Measurements from ENCODE around the gene POP7.
"Not testable (repeated sequence)": the region's sequence is repeated elsewhere in the genome, so short reads cannot be mapped to it uniquely, and the experiment has no call there.

The POP7 gene

DNA sequence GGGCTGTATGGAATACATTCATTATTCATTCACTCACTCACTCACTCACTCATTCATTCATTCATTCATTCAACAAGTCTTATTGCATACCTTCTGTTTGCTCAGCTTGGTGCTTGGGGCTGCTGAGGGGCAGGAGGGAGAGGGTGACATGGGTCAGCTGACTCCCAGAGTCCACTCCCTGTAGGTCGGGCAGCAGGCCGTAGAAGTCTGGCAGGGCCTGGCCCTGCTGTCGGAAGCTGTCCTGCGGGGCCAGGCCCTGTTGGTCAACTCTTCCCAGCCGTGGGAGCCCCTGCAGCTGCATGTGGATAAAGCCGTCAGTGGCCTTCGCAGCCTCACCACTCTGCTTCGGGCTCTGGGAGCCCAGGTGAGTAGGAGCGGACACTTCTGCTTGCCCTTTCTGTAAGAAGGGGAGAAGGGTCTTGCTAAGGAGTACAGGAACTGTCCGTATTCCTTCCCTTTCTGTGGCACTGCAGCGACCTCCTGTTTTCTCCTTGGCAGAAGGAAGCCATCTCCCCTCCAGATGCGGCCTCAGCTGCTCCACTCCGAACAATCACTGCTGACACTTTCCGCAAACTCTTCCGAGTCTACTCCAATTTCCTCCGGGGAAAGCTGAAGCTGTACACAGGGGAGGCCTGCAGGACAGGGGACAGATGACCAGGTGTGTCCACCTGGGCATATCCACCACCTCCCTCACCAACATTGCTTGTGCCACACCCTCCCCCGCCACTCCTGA, 16.7 kb downstream of the POP7 start:
- Histone ChIP-seq H3K4me3 (no peak overlapping the region), H3K27me3 (peaks cover 27 to 50% (median 44%) of the 10 kb centered on the region in 11 experiments)
- no peak for TF ChIP-seq Cebpa-rat (IDR thresholded peaks at IDR 0.05)

DNA sequence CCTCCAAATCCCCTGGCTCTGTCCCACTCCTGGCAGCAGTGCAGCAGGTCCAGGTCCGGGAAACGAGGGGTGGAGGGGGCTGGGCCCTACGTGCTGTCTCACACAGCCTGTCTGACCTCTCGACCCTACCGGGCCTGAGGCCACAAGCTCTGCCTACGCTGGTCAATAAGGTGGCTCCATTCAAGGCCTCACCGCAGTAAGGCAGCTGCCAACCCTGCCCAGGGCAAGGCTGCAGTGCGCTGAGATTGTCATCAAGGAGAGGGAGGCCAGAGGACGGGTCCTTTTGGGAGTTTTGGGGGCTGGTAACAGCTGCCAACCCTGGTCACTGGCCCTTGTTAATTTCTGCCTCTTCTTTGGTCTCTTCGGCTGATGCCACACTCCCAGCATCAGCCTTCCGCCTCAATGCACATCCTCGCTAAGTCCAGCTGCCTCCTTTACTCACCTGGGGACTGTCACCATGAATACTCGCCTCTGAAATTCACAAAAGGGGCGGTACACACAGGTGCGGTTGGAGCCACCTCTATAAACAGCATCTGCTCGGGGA, 17.9 kb downstream of the POP7 start:
- peaks cover 0 to 21% (median 11%) of the 10 kb centered on the region in 10 experiments; a peak in 13 of 20 replicates for H3K4me1 ChIP-seq

More for the DNA sequence above, 16.7 kb downstream of the POP7 start:
- H3K27ac ChIP-seq = no peak overlapping the region
- peaks cover 0 to 8% (median 0%) of the 10 kb centered on the region in 11 experiments; a peak in 2 of 22 replicates for H4K20me1 ChIP-seq
- H3K4me2 ChIP-seq = no peak overlapping the region
- H3K9ac ChIP-seq = no peak overlapping the region
- H3K36me3 ChIP-seq = no peaks in the 10 kb centered on the region
- H3K9me3 ChIP-seq (replicated peaks in 1 of 11) = peaks cover 0 to 14% (median 8%) of the 10 kb centered on the region in 11 experiments; a peak in 14 of 22 replicates
- peaks cover 0 to 21% (median 11%) of the 10 kb centered on the region in 10 experiments; a peak in 13 of 20 replicates for H3K4me1 ChIP-seq

DNA sequence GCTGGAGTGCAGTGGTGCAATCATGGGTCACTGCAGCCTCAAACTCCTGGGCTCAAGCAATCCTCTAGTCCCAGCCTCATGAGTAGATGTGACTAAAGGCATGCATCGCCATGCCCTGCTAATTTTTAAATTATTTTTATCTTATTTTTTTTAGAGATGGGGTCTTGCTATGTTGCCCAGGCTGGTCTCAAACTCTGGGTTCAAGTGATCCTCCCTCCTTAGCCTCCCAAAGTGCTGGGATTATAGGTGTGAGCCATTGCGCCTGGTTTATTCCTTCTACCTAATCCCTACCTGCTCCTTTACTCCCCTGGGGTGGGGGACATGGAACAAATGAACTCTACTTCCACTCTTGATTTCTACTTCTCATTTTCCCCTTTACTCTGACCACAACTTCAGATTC, 18.4 kb downstream of the POP7 start:
- not testable (repeated sequence) for H4K20me1 ChIP-seq; H3K27ac ChIP-seq; H3K4me3 ChIP-seq; H3K36me3 ChIP-seq; H3K9me3 ChIP-seq (replicated peaks in 1 of 11)
- peak overlapping the region in 4 of 11 experiments; percentile 24 to 77 (median 66); a peak in 1 of 22 replicates for H3K4me2 ChIP-seq
- H3K27me3 ChIP-seq = peaks cover 27 to 47% (median 39%) of the 10 kb centered on the region in 11 experiments
- H3K4me1 ChIP-seq = peaks cover 0 to 21% (median 11%) of the 10 kb centered on the region in 10 experiments; a peak in 13 of 20 replicates
- 0 out of 22 replicates have a peak overlapping the region, but pooled peaks of 1 of the 11 experiments have one; percentile 31 for H3K9ac ChIP-seq

More for the DNA sequence above, 17.9 kb downstream of the POP7 start:
- H3K9ac ChIP-seq = no peak overlapping the region
- H3K4me3 ChIP-seq = no peak overlapping the region
- H3K9me3 ChIP-seq (replicated peaks in 1 of 11) = peaks cover 0 to 7% (median 4%) of the 10 kb centered on the region in 11 experiments; a peak in 6 of 22 replicates
- peaks cover 27 to 49% (median 44%) of the 10 kb centered on the region in 11 experiments for H3K27me3 ChIP-seq
- TF ChIP-seq Cebpa-rat (IDR thresholded peaks at IDR 0.05) = no peak
- H3K36me3 ChIP-seq = no peaks in the 10 kb centered on the region
- H3K4me2 ChIP-seq = no peak overlapping the region
- H4K20me1 ChIP-seq = peaks cover 0 to 8% (median 0%) of the 10 kb centered on the region in 11 experiments; a peak in 2 of 22 replicates
- H3K27ac ChIP-seq = no peak overlapping the region

DNA sequence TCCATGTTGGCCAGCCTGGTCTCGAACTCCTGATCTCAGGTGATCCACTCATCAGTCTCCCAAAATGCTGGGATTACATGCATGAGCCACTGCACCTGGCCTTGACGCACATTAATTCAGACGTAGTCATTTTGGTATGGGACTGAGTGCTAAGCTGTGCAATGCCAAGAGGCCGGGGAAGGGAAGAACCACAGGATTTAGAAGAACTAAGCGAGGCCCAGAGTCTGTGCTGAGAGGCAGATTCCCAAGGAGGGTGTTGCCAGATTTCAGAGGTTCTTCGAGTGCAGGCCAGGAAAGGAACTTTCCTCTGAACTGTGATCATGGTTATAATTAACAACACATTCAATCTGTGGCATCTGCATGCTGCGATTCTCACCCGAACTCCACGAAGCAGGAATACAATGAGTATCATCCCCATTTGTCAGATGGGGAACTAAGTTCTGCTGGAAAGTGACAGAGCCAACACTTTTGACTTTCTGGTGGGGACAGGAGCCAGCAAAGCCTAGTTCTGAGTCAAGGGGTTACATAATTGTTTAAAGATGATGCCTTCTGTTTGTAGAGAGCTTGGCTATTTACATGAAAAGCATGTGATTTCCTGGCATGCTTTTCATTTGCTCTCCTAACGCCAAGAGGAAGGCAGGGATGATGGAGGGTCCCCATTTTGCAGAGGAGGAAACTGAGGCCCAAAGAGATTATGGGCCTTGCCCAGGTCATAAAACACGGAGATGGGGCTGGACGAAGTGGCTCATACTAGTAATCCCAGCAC, 21.3 kb downstream of the POP7 start:
- Histone ChIP-seq H3K36me3 (no peaks in the 10 kb centered on the region), H3K4me1 (peaks cover 0 to 8% (median 2%) of the 10 kb centered on the region in 10 experiments; a peak in 3 of 20 replicates), H3K27me3 (peaks cover under 1 to 19% (median 11%) of the 10 kb centered on the region in 11 experiments; a peak in 19 of 22 replicates), H3K9me3 (replicated peaks in 1 of 11) (no peaks in the 10 kb centered on the region), H3K9ac (peak overlapping the region in 1 of 11 experiments; percentile 5; a peak in 1 of 22 replicates), H3K27ac (no peak overlapping the region), H3K4me2 (no peak overlapping the region), H3K4me3 (no peak overlapping the region), H4K20me1 (peaks cover 0 to 8% (median 0%) of the 10 kb centered on the region in 11 experiments; a peak in 2 of 22 replicates)
- no peak for TF ChIP-seq Cebpa-rat (IDR thresholded peaks at IDR 0.05)

DNA sequence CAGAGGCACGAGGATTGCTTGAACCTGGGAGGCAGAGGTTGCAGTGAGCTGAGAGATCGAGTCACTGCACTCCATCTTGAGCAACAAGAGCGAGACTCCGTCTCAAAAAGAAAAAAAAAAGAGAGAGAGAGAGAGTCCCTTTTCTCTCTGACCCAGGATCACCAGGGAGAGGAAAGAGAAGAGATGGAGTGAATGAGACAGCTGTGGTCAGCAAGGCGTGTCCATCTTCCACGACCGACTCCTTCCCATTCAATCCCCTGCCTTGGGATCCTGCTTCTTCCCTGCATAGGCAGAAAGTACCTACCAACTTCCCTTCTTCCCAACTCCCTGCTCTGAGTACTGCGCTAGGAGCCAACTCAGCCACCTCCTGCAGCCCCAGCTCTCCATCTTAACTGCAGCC, 22.3 kb downstream of the POP7 start:
- H3K4me1 ChIP-seq = peaks cover 0 to 8% (median 2%) of the 10 kb centered on the region in 10 experiments; a peak in 3 of 20 replicates
- H3K4me2 ChIP-seq = no peak overlapping the region
- H3K27ac ChIP-seq = no peak overlapping the region
- H4K20me1 ChIP-seq = peaks cover 0 to 4% (median 0%) of the 10 kb centered on the region in 11 experiments; a peak in 2 of 22 replicates
- H3K9me3 ChIP-seq (replicated peaks in 1 of 11) = no peaks in the 10 kb centered on the region
- H3K4me3 ChIP-seq = no peak overlapping the region
- peaks cover 0 to 9% (median under 1%) of the 10 kb centered on the region in 11 experiments; a peak in 8 of 22 replicates for H3K27me3 ChIP-seq
- TF ChIP-seq Cebpa-rat (IDR thresholded peaks at IDR 0.05) = no peak
- H3K9ac ChIP-seq = 0 out of 22 replicates have a peak overlapping the region, but pooled peaks of 1 of the 11 experiments have one; percentile 4
- no peaks in the 10 kb centered on the region for H3K36me3 ChIP-seq

DNA sequence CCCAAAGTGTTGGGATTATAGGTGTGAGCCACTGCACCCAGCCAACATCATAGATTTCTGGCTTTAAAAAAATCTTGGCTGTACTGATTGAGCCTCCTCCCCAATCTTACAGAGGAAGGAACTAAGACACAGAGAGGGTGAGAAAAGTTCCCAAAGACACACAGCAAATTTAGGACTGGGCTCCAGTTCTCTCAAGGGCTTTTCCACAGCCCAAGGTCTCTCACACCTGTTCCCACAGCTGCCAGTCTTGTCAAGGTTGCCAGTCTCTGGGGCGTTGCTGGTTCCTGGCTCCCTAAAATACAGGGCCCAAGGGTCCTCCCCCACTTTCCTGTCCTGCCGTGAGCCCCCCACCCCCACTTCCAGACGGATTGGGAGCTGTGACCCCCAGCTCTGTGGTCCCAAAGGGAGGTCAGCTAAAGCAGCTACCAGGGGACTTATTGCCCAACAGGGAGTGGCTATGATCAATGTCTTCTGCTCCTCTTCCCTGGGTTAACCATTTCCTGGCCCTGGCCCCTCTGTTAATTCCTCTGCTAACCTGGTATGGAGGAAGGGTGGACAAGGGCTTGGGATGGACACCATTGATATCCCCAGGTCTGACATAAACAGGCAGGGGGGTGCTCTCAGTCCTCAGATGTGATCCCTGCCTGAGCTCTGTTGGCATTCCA, 24.3 kb downstream of the POP7 start:
- Histone ChIP-seq H3K27ac (no peak overlapping the region), H3K4me1 (0 out of 20 replicates have a peak, but pooled peaks cover 0 to 4% (median 0%) of the 10 kb centered on the region in 10 experiments), H3K36me3 (no peaks in the 10 kb centered on the region), H3K9me3 (replicated peaks in 1 of 11) (no peaks in the 10 kb centered on the region), H3K4me2 (no peak overlapping the region), H4K20me1 (no peaks in the 10 kb centered on the region; a peak in 1 of 22 replicates), H3K9ac (no peak overlapping the region), H3K4me3 (no peak overlapping the region), H3K27me3 (no peaks in the 10 kb centered on the region)
- TF ChIP-seq Cebpa-rat (IDR thresholded peaks at IDR 0.05) = no peak

DNA sequence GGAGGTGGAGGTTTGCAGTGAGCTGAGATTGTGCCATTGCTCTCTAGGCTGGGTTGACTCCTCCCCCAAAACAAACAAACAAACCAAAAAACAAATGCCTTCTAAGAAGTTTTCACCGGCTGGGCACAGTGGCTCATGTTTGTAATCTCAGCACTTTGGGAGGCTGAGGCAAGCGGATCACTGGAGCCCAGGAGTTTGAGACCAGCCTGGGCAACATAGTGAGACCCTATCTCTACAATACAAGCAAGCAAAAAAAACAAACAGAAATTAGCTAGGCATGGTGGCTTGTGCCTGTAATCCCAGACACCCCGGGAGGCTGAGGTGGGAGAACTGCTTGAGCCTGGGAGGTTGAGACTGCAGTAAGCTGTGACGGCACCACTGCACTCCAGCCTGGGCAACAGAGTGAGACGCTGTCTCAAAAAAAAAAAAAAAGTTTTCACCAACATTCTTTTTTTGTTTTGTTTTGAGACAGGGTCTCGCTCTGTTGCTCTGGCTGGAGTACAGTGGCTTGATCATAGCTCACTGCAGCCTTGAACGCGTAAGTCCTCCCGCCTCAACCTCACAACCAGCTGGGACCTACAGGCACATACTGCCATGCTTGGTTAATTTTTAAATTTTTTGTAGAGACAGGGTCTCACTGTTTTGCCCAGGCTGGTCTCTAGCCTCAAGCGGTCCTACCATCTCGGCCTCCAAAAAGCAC, 26.2 kb downstream of the POP7 start:
- Histone ChIP-seq H3K9ac (no peak overlapping the region), H3K4me3 (no peak overlapping the region), H4K20me1 (no peaks in the 10 kb centered on the region), H3K4me1 (no peaks in the 10 kb centered on the region), H3K36me3 (no peaks in the 10 kb centered on the region), H3K27ac (no peak overlapping the region), H3K27me3 (no peaks in the 10 kb centered on the region), H3K4me2 (no peak overlapping the region), H3K9me3 (replicated peaks in 1 of 11) (no peaks in the 10 kb centered on the region)
- TF ChIP-seq Cebpa-rat (IDR thresholded peaks at IDR 0.05) = no peak

DNA sequence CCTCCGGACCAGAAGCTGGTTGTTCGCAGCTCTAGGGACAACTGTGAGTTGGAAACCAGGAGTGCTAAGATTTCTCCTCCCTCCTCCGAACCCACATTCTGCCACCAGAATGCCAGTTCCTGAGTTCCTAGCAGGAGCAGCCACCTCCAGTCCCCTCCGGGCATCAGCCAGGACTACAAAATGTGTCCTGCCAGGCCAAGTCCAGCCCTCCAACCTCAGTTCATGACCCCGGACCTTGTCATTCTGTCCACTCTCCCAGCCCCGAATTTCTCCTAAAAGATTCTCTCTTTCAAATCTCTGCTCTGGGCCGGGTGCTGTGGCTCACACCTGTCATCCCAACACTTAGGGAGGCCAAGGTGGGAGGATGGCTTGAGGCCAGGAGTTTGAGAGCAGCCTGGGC, 29.8 kb downstream of the POP7 start:
- no peaks in the 10 kb centered on the region for H3K4me1 ChIP-seq
- no peaks in the 10 kb centered on the region for H3K36me3 ChIP-seq
- H3K27me3 ChIP-seq = no peaks in the 10 kb centered on the region
- H4K20me1 ChIP-seq = no peaks in the 10 kb centered on the region
- H3K27ac ChIP-seq = no peak overlapping the region
- TF ChIP-seq Cebpa-rat (IDR thresholded peaks at IDR 0.05) = no peak
- H3K4me2 ChIP-seq = no peak overlapping the region
- no peaks in the 10 kb centered on the region for H3K9me3 ChIP-seq (replicated peaks in 1 of 11)
- H3K9ac ChIP-seq = no peak overlapping the region
- H3K4me3 ChIP-seq = no peak overlapping the region
